Medulla oblongata (tissue), 1 donor: ENCODE data around the gene MRPL20.
"Not testable (repeated sequence)": the region's sequence is repeated elsewhere in the genome, so short reads cannot be mapped to it uniquely, and the experiment has no call there.

Experiments used
- DNase-seq: peaks from one replicate; pipeline ENCODE4 v3.0.0-alpha.2; 2015; ENCODE audit errors: extremely low spot score

Gene MRPL20

DNA sequence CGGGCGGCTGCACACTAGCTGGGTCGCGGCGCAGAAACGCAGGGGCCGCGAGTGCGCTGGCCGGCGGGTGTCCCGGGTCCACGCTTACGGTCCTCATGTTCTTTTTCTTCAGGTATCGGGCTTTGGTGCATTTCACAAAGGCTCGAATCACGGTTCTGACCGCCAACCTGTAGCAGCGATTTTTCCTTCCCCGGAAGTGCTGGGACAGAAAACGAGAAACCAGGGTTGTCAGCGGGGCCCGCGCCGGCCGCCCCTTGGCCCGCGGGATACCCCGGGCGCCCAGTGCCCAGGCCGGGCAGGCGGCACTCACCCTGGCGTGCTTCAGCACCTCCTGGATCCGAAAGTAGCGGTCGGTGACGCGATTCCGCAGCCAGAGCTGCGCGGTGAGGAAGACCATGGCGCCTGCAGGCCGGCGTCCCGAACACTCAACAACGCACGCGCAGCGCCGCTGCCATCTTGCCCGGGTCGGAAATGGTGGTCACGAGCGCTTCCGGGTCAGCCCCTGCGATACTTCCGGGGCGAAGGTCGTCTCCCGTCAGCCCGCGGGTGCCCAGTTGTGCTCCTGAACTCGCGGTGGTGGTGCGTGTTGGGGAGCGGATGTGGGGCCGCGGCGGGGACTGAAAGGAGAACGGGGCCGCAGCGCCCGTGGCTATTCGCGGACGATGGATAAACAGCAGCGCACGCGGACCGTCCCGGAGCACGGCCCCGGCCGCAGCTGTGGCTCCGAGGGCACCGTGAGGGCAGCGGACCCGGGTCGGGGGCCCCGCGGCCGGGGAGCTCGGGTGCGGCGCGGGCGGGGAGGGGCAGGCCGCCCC lies at the start of gene MRPL20:
Gene MRPL20, minus strand, starts transcription at position 473 of the 815 bp plus-strand sequence. Its CDS starts 76 bp downstream, at position 397.
- peak; percentile 95 for DNase-seq

DNA sequence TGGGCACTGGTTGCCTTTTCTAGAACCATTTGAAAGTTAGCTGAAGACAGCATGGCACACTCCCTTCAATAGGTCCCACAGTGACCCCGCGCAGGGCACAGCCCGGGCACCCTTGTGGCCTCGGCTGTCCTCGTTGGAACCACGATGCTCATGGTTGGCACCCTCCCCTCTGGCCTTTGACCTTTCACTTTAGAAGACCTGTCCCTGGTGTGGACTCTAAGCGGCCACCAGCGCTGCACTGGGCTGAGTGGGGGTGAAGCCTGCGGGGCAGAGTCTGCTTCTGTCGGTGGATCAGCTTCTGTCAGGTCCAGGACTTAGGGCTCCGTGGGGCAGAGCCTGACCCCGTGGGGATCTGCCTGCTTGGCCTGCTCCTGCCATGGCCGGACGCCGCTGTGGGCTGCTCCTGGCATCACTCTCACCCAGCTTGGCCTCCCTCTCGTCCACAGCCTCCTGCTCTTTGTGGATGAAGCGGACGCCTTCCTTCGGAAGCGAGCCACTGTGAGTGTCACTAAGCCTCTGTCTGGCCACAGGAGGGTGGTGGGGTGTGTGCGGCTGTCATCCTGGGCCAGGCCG lies 49.7 kb upstream of the MRPL20 start:
- DNase-seq, result not testable (repeated sequence)

DNA sequence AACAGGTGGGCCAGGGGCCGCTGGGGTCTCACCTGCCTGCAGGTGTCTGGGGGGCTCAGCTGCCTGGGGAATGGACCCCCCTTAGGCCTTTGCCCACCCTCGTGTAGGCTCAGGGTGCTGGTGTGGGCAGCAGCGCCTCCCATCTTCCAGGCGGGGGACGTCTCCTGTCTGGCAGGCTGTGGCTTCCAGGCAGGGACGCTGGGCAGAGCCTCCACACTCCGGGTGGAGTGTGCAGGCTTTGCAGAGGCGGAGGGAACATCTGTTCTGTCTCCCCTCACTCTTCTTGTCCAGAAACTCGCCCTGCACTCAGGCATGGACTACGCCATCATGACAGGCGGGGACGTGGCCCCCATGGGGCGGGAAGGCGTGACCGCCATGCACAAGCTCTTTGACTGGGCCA lies 48.8 kb upstream of the MRPL20 start:
- DNase-seq, result not testable (repeated sequence)

DNA sequence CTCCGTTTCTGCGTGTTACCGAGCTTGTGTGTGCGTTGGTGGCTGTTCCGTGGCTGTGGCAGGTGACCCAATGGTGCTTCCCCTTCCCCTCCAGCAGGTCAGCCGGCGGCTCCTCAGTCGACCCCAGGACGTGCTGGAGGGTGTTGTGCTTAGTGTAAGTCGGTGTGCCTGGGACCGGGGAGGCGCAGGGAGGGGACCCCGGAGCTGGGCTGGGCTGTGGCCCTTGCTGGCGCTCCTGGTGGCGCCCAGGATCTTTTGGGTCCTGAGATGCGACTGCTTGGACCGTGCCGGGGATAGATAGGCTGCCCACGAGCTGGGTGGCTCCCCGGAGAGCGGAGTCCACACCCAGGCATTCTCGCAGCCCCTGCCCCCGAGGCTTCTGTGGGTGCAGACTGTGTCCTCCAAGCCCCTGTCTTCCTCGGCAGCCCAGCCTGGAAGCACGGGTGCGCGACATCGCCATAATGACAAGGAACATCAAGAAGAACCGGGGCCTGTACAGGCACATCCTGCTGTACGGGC lies 48.3 kb upstream of the MRPL20 start:
- DNase-seq, result no peak

DNA sequence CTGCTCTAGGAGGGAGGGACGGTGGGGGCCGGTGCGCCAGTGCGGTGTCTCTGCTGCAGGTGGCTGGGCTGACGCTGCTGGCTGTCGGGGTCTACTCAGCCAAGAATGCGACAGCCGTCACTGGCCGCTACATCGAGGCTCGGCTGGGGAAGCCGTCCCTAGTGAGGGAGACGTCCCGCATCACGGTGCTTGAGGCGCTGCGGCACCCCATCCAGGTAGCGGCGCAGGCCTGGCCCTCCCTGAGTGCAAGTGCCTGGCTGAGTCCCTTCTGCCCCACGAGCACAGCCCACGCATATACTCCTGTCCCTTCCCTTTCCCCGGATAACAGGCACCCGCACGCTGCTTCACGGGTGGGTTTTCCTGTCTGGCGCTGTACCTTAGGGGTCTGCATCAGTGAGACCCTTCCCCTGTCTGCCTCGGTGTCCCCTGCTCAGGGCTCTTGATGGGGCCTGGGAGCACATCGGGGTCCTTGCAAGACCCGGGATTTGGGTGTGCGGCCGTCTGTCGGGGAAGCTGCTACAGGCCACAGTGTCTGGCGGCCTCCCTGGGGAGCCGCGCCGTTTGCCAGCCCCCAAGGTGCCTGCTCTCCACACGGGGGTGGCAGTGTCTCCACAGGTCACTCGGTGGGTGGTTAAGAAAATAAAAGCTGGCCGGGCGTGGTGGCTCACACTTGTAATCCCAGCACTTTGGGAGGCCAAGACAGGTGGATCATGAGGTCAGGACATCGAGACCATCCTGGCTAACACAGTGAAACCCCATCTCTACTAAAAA lies 47.4 kb upstream of the MRPL20 start:
- not testable (repeated sequence) for DNase-seq

DNA sequence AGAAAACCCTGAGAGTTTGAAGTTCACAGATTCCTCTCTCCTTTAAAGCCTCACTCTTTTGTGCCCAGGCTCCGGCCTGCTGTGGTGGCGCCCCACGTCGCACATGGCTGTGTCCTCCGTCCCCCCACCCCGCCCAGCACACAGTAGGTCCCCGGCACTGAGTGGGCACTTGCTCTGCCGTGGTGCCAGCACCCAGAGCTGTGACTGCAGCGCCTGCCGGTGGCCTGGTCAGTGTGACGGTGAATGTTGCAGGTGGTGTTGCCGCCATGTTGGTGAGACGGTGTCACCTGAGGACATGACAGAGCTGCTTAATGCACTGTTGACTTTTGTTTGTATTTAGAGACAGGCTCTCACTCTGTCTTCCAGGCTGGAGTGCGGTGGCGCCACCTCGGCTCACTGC lies 45.8 kb upstream of the MRPL20 start:
- no peak for DNase-seq

DNA sequence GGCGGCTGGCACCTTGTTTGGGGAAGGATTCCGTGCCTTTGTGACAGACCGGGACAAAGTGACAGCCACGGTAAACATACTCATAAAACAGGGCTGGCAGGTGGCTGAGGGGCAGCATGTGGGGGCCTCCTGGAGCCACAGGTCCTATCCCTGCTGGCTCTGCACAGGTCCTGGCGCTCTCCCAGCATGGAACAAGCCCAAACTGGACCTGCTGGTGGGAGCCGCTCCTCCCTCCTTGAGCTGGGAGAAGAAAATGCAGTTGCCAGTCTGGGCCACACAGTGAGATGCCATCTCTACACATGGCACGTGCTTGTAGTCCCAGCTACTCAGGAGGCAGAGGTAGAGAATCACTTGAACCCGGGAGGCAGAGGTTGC lies 45.3 kb upstream of the MRPL20 start:
- not testable (repeated sequence) for DNase-seq

DNA sequence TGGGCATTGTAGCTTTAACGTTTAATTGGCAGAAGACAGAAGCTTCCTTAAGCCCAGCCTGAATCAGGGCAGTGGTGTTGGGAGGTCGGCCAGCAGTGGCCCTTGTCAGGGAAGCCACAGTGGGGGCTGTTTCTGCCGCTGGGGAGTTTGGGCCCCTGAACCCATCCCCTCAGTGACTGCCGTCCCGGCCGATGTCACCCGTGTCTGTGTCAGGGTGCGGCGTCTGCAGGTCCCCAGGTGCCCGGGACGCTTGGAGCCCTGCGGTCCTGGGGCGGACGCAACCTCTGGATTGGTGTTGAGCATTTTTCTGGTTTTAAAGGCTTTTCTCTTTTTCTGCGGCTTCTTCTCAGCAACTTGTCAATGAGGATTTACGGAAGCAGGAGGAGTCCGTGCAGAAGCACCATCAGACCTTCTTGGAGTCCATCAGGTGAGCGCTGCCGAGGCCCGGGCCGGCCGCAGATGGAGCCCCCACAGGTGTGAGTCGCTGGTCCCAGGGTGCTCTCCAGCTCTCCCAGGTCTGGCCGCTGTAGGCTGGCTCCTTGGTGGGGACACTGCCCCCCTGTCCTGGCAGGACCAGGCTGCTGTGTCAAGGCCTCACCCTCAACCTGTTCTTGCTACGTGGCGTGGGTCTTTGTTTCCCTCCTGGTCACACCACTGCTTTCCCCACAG lies 44.7 kb upstream of the MRPL20 start:
- no peak for DNase-seq

DNA sequence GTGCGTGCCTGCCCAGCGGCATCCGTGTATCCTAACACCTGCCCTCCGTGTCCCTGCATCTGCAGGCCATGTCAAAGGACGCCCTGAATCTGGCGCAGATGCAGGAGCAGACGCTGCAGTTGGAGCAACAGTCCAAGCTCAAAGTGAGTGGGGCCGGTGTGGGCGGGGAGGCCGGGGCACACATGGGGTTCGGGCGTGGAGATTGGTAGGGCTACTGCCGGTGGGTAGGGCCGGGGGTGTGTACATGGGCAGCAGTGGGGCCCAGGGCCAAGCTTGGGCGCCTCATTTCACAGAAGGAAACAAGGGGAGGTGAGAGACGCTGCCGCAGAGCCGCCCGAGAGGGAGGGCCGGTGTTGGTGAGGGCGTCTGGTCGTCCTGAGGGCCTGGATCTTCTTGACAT lies 43.5 kb upstream of the MRPL20 start:
- DNase-seq, result not testable (repeated sequence)

DNA sequence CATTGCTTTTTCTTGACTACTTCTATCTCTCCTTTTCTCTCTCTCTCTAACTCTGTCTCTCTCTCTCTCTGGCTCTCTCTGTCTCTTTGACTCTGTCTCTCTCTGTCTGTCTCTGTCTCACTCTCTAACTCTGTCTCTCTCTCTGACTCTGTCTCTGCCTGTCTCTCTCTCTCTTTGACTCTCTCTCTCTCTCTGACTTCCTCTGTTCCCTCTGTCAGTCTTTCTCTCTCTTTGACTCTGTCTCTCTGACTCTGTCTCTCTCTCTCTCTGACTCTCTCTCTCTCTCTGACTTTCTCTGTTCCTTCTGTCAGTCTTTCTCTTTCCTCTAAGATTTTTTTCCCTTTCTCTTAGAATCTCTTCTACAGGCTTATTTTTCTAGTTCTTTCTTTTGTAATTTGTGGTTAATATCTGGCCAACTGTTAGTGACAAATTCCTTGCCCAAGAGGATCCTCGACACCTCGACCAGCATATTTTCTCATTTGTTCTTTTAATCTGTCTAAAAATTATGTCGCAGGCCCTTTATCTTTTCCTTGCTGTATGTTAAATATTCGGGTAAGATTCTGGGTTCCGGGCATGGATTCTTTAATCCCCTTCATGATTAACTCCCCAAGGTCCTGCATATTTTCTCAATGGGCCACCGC lies 42.1 kb upstream of the MRPL20 start, which contains the start of gene ATAD3C:
Gene ATAD3C, plus strand, starts transcription at position 591 of the 641 bp plus-strand sequence. CDS start 995 bp downstream, outside the sequence.
- DNase-seq, result no peak

DNA sequence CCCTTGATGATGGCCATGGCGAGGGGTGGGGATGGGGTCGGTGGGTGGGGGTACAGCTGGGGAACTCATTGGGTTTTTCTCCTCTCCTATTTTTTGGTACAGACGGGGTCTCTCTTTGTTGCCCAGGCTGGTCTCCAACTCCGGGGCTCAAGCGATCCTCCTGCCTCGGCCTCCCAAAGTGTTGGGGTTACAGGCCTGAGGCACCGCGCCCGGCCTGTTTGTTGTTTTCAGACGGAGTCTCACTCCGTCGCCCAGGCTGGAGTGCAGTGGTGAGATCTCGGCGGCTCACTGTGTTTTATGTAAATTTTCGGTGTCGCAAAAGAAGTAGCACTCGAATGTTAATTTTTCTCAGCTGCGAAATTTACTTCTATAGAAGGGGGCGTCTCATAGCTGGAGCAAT lies 39.5 kb upstream of the MRPL20 start:
- DNase-seq, result not testable (repeated sequence)

DNA sequence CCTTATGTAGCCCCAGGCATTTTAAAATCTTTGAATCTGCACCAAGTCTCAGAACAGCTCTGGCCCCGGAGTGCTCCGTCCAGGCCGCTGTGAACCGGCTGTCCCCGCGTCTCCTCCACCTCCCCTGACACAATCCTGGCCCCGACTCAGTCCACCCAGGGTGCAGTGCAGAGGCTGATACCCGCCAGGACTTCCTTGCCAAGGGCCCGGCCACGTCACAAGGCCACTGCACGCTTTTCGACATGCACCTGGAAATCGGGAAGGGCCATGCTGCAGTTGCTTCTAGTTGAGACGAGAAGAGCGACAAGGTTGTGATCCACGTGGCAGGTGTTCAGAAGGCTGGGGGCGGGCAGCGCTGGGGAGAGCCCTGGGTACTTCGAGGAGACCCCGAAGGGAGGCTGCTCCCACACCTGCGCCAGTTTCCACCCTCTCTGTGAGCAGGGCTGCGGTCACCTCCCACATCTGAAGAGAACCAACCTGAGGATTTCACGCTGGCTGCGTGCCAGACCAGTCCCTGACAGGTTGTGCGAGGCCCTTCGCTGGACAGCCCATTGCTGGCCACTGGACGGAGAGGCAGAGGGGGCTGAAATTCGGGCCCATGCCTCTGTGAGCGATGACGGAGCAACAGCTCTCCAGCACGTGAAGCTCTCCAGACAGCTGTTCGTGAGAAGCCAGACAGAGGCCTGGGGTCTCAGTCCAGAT lies 35.1 kb upstream of the MRPL20 start:
- no peak for DNase-seq

DNA sequence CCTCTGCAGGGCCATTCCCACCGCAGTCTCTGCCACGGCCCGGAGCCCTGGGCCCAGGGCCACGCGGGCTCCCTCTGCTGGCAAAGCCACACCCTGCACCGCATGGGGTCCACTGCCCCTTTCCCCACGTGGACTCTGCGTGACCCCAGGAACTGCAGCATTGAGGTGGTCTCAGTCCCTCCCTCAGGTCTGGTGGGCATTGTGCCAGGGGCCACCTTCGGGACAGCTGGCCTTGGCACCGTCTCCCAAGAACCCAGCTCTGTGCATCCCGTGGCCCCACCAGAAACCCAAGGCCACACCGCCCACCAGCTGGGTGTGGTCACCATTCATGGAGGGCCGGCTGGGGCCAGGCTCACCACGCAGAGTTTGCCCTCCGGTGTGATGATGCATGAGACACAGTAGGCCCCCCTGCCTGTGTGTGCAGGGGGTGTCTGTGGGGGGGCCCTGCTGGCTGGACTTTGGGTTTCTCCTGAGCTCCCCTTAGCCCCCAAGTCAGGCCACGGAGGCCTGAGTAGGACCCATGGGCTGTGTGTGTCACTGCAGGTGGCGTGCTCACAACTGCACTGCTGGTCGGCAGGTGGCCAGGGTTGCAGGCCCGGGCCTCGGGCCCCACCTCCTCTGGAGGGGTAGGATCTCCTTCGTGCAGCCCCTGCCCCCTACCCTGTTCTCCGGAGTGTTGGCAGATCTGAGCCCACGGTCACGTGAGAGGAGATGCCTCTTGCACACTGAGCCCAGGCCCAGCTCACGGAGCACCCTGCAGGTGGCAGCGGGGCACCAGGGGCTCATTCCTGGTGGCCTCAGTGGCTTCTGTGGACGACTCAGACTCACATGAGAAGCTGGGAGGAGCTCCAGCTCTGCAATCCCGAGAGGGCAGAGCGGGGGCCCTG lies 34.2 kb upstream of the MRPL20 start:
- peak; percentile 54 for DNase-seq

DNA sequence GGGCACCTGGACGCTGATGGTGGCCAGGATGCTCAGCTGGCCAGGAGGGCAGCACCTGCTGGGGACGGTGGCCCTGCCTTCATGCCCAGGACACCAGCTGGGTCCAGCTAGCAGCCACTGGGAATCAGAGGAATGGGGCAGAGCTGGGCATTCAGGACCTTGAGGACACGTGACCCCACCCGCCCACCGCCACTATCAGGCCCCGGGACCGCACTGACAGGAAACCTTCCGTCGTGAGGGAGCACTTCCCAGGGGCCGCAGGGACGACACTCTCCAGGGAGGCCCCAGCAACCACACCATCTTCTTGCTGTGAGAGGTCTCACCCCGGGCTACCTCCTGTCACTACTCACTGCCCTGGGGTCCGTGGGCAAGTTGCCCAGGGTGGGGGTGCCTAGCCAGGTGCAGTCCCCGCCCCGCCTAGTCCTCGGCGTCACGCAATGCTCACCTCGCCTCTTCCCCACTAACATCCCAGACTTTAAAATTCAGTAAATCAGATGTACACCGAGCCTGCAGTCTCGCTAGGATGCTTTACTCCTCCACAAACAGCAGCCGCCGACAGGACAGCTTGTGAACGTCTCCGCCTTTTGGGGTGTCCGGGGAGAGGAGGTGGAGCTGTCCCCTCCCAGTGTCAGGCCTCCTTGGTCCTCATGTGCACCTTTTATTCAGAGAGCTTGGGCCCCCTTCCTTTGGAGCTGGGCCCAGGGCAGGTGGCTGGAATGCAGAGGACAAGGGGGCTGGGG lies 33.3 kb upstream of the MRPL20 start:
- DNase-seq, result no peak

DNA sequence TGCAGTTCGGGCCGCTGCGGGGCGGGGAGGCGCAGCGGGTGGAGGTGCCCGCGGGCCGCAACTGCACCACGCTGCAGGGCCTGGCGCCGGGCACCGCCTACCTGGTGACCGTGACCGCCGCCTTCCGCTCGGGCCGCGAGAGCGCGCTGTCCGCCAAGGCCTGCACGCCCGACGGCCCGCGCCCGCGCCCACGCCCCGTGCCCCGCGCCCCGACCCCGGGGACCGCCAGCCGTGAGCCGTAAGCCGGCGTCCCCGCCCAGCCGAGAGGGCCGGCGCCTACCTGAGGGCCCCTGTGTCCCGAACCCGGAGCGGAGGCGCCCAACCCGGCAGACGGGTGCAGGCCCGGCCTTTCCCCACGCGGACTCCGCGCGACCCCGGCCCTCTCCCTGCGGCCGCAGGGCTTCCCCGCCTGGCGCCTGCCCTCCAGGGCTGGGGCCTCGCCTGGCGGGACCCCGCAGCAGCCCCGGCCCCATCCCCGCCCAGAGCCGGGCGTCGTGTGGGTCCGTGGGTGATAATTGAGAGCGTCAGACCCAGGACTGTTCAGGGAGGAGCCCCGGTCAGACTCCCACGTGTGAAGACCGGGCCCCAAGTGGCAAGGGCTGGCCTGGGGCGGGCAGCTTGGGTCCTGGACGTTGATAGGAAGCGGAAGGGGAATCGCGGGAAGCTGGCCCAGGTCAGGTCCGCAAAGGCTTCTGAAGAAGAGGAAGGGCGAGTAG lies 32.6 kb upstream of the MRPL20 start:
- DNase-seq, result no peak

DNA sequence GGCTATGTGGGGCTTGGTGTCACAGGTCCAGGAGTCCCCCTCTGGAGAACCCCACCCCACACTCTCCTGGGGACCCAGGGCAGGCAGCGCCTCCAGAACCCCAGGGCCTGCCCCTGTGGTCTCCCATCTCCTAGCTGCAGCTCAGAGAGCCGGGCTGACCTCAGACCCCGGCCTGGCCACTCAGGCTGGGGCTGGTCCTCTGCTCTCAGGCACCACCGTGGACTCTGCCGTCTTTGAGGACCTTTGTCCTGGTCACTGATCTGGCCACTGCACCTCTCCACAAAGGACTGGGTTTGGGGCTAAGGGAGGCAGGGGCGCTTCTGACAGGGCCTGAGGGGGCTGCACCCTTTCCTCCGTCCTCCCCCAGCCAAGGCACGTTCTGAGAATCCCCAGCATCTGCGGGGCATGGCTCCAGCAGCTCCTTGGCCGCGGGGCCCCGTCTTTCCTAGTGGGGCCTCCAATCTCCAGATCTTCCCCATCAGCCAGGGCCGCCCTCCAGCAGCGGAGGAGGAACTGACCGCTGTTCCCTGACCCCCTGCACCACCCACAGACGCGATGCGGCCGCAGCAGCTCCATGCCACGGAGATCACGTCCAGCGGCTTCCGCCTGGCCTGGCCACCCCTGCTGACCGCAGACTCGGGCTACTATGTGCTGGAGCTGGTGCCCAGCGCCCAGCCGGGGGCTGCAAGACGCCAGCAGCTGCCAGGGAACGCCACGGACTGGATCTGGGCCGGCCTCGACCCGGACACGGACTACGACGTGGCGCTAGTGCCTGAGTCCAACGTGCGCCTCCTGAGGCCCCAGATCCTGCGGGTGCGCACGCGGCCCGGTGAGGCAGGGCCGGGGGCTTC lies 31.7 kb upstream of the MRPL20 start:
- DNase-seq, result no peak

DNA sequence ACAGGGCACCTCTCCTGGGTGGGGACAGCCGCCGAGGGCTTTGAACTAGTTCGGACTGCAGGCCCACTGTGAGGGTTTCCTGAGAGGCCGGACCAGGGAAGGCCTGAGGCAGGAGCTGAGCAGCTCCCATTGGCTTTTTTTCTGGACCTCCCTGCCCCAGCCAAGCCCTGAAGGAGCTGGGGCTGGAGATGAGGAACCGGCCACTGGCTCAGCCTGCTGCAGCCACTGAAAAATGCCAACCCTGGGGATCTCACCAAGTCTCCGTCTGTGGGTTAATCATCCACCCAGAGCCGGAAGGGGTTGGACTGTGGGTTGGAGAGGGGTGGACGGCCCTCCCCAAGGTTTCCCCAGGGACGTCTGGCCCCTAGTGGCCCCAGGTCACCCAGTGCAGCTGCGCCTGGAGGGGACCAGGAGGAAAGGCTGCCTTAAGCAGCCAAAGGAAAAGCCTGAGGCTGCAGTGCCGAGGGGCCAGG lies 30.8 kb upstream of the MRPL20 start:
- DNase-seq, result no peak
